GF-D8 (cell line): ENCODE results near the gene TNK2.
"Not testable (repeated sequence)": the region's sequence is repeated elsewhere in the genome, so short reads cannot be mapped to it uniquely, and the experiment has no call there.

Source experiments
- DNase-seq: peaks from one replicate; lab custom pipeline; 2025; lab: John Stamatoyannopoulos, UW

TNK2 gene

GRCh38 chr3:195907934-195908693 lies at the start of gene TNK2:
Gene TNK2 (minus strand): TSS chr3:195908551. CDS start chr3:195888588, 19,963 bp downstream.
- DNase-seq: peak; percentile 57

GRCh38 chr3:195956577-195956976 lies 48.2 kb upstream of the TNK2 start:
- no peak for DNase-seq

GRCh38 chr3:195955416-195955841 lies 47.1 kb upstream of the TNK2 start:
- not testable (repeated sequence) for DNase-seq

- not testable (repeated sequence) for DNase-seq
These were observed 46.4 kb upstream of the TNK2 start for GRCh38 chr3:195954752-195955119.

GRCh38 chr3:195954052-195954751 lies 45.9 kb upstream of the TNK2 start:
- not testable (repeated sequence) for DNase-seq

GRCh38 chr3:195952590-195952989 lies 44.2 kb upstream of the TNK2 start:
- not testable (repeated sequence) for DNase-seq

GRCh38 chr3:195951443-195952177 lies 43.3 kb upstream of the TNK2 start:
- not testable (repeated sequence) for DNase-seq

GRCh38 chr3:195950731-195951130 lies 42.4 kb upstream of the TNK2 start:
- DNase-seq: not testable (repeated sequence)

- DNase-seq: not testable (repeated sequence)
These were observed 41.8 kb upstream of the TNK2 start for GRCh38 chr3:195950164-195950563.

GRCh38 chr3:195946910-195947699 lies 38.8 kb upstream of the TNK2 start:
- DNase-seq: not testable (repeated sequence)

- DNase-seq: not testable (repeated sequence)
These were observed 33.0 kb upstream of the TNK2 start for GRCh38 chr3:195941265-195941815.

GRCh38 chr3:195940806-195941205 lies 32.5 kb upstream of the TNK2 start:
- not testable (repeated sequence) for DNase-seq

GRCh38 chr3:195939526-195940470 lies 31.4 kb upstream of the TNK2 start:
- not testable (repeated sequence) for DNase-seq

GRCh38 chr3:195933044-195933430 lies 24.7 kb upstream of the TNK2 start:
- not testable (repeated sequence) for DNase-seq

- no peak for DNase-seq
These were observed 24.2 kb upstream of the TNK2 start for GRCh38 chr3:195932418-195933043.

GRCh38 chr3:195931582-195932273 lies 23.4 kb upstream of the TNK2 start:
- DNase-seq: no peak

GRCh38 chr3:195929452-195929851 lies 21.1 kb upstream of the TNK2 start:
- DNase-seq: no peak

- DNase-seq: no peak
These were observed 13.0 kb upstream of the TNK2 start for GRCh38 chr3:195921334-195921791.

GRCh38 chr3:195918176-195918575 lies 9.8 kb upstream of the TNK2 start:
- DNase-seq: no peak
